ENCODE results near the gene P4HA1.

Gene P4HA1

DNA sequence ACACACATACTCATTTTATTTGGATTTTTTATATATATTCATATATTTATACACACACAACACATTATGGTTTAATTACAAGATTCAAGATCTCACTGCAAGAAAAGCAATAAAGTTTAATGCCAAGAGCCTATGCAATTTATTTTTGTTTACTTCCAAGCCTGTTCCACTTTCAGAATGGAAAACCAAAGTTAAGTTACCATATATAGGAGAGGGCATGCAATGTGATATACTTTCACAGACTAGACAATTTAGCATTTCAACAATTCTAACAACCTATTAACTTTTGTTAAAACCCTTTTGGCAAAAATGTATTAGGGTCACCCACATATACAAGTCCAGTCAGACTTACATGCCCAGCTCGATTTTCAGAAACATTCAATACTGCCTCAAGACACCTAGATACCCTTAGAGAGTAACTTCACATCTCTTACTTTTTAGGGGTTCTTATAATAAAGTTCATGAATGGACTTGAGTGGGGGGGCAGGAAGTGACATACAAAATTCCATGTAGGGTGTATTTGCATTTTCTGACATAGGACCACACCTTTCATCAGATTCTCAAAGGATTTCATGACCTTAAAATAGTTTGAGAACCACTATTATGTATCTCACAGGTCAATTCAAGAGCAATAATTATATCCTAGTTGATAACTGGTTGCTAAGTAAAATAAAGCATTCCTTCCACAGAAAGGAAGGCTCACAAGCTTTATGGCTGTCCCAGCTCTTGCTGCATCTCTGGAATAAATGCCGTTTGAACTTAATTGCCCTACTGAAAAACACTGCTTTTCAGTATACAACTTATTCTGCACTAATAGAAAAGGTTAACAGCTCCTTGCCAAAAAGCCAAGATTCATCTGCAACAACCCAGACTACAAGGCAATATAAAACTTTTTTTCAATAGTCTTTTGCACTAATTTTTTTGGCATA lies 2.5 kb downstream of the P4HA1 start:
- no peak for DNase-seq (ENCODE audit: low read depth)

DNA sequence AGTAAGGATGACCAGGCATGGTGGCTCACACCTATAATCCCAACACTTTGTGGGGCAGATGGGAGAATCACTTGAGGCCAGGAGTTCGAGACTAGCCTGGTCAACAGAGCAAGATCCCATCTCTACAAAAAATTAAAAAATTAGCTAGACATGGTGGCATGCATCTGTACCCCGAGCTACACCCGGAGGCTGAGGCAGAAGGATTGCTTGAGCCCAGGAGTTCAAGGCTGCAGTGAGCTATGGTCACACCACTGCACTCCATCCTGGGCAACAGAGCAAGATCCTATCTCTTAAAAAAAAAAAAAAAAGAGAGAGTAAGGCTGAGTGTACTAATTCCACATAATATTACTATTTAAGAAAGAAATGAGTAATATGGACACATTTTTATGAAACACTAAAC lies 3.8 kb downstream of the P4HA1 start:
- no peak for DNase-seq (ENCODE audit: low read depth)

DNA sequence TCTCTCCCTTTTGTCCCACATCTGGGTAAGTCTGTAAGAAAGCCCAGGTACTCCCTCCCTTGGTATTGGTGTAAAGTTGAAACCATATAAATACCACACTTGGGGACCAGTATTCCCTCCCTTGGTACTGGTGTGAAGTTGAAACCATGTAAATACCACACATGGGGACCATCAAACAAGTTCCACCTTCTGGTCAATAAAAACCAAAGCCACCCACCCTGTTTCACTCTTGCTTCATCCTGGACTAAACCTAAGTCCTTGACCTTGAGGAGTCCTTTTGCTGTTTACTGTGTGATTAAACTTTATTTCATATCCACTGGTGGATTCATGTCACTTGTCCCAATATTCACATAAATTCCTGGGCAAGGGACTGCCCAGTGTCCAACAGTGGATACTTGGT lies 8.4 kb downstream of the P4HA1 start:
- no peak for DNase-seq (ENCODE audit: low read depth)

DNA sequence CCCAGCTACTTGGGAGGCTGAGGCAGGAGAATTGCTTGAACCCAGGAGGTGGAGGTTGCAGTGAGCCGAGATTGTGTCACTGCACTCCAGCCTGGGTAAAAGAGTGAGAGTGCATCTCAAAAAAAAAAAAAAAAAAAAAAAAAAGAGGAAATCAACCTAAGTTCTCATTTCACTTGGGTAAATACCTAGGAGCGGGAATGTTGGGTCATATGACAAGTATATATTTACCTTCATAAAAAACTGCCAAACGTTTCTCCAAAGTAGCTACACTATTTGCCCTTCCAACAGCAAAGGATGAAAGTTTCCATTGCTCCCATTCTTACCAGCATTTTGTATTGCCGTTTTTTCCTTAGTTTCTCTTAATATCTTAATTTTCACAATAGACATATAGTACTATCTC lies 9.8 kb downstream of the P4HA1 start:
- no peak for DNase-seq (ENCODE audit: low read depth)

DNA sequence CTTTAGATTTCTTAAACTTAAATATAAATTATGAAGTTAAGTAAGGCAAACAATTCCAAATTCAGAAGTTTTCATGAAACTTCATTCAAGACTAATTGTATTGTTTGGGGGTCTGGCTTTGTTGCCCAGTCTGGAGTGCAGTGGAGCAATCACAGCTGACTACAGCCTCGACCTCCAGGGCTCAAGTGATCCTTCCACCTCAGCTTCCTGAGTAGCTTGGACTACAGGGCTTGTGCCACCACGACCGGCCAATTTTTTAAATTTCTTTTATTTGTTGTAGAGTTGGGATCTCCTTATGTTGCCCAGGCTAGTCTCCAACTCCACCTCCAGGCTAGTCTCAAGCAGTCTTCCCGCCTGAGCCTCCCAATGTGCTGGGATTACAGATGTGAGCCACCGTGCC lies 12.5 kb downstream of the P4HA1 start:
- DNase-seq (ENCODE audit: low read depth), result no peak

DNA sequence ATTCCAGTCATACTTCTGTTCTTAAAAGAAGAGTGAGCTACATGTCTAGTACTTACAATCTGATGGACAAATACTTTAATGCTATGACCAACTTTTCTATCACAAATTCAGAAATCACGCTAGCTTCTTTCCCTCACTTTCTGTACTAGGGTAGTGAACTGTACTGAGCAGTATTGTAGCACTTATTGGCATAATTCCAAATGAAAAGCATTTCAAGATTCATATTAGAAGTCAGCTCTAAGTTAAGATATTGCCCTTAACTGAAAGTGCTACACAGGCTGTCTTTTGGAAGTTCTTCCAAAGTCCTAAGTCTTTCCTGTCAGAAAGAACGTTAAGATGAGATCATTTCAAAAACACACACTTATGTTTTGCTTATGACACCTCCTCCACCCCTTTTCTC lies 13.4 kb downstream of the P4HA1 start:
- DNase-seq (ENCODE audit: low read depth), result no peak

DNA sequence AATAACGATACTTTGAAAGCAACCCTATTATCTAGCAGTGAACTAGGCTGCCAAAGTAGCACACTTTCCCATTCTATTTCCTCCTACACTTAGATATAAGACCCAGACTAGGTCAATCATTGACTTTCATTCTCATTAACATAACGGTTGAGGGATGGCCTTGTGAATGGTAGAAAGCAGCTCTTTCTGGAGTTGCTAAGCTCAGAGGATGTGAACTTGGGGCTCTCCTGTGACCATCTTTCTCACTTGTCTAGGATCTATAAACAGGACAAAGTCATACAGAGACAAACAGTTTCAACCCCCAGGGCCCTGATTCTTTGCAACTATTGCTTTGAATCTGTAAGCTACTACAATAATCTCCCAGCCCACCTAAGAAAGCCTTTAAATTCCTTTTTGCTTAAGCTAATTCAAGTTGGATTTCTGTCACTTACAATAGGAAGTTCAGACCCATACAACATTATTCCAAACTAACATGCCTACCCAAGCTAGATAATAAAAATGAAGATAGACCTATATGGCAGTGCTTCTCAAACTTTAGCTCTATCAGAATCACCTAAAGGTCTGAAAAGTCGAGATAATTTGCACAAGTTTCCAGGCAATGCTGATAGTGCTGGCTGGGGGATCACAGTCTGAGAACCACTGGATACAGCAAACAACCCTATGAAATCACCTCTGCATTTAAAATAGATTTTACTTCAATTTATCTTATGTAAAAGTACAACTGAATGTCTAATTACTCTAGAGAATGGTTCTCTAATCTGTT lies 16.7 kb downstream of the P4HA1 start:
- no peak for DNase-seq (ENCODE audit: low read depth)

DNA sequence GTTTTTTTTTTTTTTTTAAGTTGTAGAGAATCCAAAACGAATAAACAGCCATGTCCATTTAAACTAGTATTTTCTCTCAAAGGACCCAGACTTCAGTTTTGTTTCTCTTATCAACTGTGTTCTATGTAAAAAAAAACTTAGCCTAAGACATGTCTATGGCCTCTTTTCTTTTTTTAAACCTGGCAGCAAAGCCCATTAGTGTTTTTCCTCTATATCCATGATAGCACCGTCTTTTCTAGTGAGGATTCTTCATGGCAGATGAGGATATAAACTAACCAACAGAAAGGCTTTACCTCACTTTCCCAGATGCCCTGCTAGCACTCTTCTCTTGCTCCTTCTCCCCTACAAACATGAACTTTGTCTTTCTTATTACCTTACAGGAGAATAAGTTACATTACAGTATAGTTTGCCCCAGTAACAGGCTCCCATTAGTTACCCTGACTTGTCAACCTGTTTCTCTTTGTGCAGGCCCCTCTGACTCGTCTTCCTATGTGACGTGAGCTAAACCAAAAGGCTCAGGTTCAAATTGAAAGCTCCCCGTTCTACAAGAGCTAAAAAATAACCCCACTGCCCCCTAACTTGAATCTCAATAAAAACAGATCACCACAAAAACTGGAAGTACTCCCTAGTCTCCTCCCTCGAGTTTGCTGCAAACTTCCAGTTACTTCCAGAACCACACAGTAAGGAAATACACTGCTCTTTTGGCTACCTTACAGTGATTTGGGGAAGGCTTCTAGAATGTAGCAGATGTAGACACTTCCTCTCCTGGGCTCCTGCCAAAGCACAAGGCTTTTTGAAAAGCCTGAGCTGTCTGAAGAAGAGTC lies 20.1 kb downstream of the P4HA1 start:
- DNase-seq (ENCODE audit: low read depth), result peak; percentile 70

DNA sequence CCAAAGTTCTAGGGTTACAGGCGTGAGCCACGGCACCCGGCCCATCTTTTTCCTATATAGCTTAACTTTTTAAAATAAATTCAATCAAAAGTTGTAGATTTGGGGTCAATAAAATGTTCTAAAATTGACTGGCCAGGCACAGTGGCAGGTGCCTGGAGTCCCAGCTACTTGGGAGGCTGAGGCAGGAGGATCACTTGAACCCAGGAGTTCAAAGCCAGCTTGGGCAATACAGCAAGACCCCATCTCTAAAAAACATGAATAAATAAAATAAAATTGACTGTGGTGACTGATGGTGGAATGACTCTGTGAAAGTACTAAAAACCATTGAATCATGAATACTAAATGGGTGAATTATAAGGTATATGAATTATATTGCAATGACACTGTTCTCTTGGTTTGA lies 20.8 kb downstream of the P4HA1 start:
- DNase-seq (ENCODE audit: low read depth), result no peak

DNA sequence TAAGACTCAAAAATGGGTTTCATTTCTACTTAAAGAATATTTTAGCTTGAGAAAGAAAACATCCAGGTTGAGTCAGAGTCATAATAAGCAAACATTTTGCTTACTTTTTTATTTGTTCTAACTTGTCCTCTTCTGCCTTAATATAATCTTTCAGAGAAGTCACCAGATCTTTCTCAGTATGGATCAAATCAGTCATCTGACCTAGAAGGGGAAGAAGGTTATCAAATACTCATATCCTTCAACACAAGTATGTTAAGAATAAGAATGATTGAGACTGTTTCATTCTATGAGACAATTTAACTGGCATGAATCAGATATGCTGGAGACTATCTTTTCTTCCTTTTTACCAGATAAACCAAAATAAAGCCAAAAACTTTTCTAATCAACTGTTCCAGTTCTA lies 23.0 kb downstream of the P4HA1 start:
- DNase-seq (ENCODE audit: low read depth), result no peak

DNA sequence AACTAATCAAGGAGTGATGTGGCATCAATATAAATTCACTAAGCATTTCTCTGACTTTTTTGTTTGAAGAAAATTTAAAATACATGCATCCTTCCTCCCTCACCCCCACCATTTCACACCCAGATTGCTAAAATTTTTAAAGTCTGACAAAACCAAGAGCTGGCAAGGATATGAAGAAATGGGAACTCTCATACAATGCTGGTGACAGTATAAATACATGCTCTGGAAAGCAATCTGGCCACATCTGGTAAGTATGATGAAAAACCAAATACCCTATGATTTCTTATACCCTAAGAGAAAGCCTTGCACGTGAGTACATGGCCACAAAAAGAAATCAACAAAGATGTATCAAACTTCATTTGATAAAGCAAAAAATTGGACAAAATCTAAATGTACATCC lies 31.2 kb downstream of the P4HA1 start:
- DNase-seq (ENCODE audit: low read depth), result no peak

DNA sequence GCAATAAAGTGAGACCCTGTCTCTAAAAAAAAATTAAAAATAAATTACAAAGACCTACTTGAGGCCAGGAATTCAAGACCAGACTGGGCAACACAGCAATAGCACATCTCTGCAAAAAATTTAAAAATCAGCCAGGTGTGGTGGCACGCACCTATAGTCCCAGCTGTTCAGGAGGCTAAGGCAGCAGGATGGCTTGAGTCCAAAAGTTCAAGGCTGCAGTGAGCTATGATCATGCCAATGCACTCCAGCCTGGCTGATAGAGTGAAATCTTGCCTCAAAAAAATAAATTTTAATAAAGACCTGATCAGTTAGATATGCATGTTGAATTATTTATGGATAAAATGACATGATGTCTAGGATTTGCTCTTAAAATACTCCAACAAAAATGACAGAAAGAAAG lies 34.9 kb downstream of the P4HA1 start:
- DNase-seq (ENCODE audit: low read depth), result no peak

DNA sequence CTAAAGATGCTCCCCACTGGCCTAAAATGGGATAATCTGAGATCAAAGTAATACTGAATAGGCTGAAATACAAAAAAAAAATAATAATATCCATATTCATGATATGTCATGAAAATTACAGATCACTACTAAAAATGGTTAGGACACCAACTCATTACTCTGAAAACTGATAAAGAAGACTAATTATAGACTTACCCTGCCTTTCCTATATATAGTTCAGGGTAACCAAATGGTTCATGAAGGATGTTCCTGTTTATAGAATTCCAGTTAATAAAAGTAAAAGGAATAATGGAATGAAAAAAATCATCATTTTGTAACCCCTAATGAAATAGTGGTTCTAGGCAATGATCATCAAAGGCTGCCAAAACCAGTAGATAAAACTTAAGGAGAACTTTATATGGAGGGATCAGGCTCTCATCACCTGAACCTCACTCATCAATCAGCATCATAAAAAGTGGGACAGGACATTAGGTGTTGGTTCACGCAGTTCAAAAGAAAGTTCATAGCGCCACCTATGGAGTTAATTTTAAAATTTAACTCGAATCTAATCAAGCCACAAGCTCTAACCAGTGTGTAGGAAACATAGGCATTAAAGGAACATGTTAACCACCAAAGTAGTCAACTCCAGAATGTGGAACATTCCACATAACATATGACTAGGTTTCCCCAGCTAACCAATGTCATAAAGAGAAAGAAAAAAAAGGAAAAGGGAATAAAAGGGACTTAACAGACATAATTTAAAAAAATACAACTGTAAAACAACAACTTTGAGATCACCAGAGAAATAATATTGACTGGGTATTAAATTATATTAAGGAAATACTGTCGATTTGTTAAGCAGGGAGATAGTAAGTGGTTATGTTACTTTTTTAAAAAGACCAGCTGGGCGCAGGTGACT lies 35.7 kb downstream of the P4HA1 start:
- no peak for DNase-seq (ENCODE audit: low read depth)

DNA sequence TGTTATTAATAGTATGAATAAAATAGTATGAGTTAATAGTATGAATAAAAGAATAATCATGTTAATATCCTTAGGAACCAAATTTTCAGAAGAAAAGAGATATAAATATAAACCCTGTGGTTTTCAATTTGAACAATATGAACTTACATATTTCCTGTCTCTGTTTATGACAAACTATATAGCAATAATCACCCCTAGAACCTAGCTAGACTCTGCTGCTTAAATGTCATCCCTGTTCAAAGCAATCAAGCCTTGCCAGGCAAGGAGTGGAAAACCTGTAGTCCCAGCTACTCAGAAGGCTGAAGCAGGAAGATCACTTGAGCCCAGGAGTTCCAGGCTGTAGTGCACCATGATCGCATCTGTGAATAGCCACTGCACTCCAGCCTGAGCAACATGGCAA lies 36.5 kb downstream of the P4HA1 start:
- DNase-seq (ENCODE audit: low read depth), result no peak

DNA sequence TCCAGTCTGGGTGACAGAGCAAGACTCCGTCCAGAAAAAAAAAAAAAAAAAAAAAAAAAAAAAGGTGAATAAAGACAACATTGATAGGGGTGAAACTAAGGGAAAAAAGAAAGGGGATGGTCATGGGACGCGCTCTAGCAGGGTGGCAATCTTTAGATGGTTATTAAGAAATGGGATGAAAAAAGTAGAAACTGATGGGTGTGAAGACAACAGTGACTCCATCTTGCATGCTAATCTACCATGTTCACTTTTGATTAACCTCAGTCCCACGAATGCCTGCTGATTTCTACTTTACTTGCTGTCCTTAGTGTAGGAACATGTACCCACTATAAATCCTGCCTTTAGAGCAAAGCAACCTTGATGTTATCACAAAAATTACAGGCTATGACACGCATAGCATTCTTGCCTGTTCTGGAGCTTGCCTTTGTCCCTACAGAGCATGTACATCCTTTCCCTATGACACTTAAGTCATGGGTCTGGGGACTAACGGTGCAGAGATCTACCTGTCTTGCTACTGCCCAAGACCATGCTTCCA lies 38.5 kb downstream of the P4HA1 start:
- no peak for DNase-seq (ENCODE audit: low read depth)

DNA sequence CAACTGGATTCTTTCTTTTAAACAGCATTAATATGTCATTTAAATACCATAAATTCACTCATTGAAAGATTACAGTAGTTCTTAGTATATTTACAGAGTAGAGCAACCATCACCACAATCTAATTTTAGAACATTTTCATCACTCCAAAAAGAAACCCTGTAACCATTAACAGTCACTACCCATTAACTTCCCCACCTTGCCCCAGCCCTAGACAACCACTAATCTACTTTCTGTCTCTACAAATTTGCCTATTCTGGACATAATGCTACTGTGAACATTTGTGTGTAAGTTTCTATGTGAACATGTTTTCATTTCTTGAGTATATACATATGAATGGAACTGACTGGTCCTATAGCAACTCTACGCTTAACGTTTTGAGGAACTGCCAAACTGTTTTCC lies 42.4 kb downstream of the P4HA1 start:
- no peak for DNase-seq (ENCODE audit: low read depth)

DNA sequence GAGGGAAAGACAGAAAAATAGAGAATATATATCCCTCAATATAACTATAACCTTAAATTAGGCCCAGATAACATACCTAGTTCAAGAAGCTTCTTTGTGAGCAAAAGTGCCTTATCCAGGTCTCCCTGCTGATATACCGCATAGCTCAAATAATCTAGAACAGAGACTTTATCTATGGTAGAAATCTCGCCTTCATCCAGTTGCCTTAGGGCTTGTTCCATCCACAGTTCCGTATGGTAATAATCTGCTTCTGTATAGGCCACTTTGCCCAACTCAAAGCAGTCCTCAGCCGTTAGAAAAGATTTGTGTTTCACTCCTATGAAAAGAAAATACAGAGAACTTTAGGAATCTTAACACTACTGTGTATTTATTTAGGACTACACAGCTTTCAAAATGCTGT lies 43.4 kb downstream of the P4HA1 start:
- no peak for DNase-seq (ENCODE audit: low read depth)

DNA sequence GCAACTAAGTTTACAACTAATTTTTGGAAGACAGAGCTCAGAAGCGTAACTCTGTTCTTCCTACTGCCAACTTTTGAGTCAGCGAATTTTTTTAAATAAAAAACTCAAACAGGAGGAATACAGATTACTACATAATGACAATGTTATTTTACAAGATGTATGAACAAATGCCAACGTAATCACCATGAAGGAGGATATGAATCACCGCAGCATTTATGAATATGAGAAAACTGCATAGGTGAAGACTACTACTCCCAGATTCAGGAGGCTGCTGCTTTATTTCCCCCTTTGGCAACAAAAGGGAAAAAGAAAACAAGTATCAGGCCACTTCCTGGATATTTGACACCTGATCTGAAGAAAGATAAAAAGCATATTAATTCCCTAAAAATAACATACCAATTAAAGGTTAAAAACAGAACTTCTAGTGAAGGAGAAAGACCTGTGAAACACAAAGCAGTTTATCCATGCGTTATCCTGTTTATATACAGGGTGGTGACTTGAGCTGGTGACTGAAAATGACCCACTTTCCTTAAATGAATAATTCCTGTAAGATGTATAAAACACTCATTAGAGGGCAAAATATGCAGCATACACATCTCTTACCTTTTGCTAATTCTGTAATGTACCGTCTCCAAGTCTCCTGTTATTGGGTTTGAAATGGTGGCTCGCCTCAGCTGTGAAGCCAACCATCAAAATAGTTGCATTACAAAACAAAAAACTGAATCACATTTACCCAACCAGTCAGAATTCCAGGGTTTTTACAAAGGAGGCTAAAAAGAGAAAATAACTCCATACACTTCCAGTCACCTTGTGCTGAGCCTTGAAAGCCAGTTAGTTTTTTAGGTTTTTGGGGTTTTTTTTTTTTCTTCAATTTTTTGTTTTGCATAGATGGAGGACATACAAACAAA lies 52.0 kb downstream of the P4HA1 start:
- peak; percentile 69 for DNase-seq (ENCODE audit: low read depth)

DNA sequence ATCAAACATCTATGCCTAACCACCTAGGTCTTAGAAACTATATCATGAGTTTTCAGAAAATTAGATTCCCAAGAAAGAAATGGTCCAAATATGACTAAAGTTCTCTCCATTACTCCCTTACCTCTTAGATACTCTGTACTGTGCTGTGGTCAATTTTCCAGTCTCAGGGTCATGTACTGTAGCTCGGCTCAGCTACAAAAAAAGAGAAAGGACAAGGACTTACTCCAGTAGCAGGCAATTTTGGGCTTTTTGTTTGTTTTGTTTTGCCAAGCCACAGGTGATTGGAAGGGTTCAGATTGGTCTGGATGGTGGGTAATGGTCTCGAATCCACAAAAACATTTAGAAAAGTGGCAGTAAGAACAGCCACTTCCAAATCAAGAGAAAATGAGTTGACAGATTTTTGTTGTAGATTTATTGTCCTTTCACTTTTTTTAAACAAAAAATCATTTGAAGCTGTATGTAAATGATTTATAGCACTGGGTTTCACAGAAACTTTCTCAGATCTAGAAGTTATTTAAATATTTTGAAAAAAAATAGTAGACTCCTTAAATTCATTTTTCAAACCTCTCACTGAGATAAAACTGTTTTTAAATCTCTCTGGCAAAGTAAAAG lies 52.8 kb downstream of the P4HA1 start:
- DNase-seq (ENCODE audit: low read depth), result no peak

DNA sequence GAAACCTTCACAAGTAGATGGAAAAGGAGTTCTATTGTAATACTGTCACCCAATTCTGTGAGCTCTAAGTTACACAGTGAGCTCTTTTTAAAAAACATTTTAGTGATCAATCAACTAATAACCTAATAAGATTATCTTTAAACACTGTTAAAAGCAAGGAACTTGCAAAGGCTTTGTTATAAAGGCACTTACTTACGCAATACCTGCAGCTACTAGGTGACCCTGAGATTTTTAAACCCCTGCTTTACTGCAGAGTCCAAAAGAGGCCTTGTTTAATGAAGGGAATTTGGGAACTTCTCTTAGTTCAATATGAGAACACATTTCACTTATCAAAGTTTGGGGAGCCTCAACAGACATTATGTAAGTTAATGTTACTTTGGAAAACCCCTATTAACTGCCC lies 53.3 kb downstream of the P4HA1 start:
- no peak for DNase-seq (ENCODE audit: low read depth)

Data from fibroblast of the conjunctiva (primary cell).